Fibroblast of the conjunctiva (primary cell): ENCODE measurements around the gene BMPR1B.
"Not testable (repeated sequence)": the region's sequence is repeated elsewhere in the genome, so short reads cannot be mapped to it uniquely, and the experiment has no call there.

Source experiments
- DNase-seq: peaks from one replicate; pipeline ENCODE4 v3.0.0-alpha.2; 2010; ENCODE audit warnings: low read depth

BMPR1B gene

DNA sequence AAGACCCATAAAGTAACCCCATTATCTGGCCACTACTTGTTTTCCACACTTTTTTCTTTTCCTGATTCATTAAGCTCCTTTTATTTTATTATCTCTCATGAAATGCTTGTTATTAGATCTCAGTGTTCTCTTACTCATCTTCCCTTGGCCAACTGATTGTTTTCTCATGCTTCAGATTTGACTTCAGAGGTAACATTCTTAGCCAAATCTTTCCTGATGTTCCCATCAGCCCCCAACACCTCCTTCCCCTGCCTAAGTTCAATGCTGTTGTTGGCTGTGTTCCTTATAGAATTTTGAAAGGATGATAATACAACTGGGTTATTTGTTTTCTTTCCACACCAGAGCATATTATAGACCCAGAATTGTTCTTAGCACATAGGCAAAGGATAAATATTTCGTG lies 75.6 kb downstream of the BMPR1B start:
- peak; percentile 1 for DNase-seq

GRCh38 chr4:94834501-94834900 lies 76.7 kb downstream of the BMPR1B start:
- no peak for DNase-seq

DNA sequence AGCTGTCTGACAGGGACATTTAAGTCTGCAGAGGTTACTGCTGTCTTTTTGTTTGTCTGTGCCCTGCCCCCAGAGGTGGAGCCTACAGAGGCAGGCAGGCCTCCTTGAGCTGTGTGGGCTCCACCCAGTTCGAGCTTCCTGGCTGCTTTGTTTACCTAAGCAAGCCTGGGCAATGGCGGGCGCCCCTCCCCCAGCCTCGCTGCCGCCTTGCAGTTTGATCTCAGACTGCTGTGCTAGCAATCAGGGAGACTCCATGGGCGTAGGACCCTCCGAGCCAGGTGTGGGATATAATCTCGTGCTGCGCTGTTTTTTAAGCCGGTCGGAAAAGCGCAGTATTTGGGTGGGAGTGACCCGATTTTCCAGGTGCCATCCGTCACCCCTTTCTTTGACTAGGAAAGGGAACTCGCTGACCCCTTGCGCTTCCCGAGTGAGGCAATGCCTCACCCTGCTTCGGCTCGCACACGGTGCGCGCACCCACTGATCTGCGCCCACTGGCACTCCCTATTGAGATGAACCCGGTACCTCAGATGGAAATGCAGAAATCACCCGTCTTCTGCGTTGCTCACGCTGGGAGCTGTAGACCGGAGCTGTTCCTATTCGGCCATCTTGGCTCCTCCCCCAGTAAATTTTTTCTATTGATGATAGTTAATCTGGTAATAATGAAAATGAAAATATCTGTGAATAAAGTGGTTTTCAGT lies 83.6 kb downstream of the BMPR1B start:
- DNase-seq: not testable (repeated sequence)

DNA sequence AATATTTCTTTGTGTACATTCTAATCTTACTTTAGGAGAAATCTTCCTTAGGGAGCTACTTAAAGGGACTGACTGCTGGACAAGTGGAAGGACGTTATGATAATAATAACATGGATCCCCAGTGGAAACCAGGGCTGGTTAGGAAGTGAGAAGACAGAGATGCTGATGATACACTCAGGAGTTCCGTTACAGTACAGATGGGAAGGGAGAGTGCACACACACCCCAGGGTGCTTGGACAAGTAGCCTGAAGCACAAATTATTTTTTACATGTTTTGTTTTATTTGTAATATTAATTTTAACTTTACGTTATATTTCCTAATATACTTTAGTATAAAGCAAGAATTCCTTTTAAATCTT lies 84.1 kb downstream of the BMPR1B start:
- no peak for DNase-seq

DNA sequence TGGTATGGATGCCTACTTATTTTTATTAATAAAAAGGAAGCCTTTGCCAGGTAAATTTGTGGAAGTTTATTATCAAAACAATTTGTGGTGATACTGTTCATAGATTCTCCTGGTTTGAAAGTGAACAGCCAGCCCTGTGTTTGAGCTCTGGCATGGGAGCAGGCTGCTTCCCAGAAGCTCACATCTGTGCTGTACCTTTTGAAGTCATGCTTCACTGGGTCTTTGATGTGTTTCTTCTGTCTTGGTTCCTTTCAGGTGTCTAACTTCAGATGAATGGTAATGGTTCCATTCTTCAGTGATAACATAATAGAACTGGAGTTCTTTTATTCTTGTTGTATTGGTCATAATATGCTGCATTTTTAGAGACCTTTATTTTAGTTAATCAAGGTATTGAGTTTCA lies 85.5 kb downstream of the BMPR1B start:
- DNase-seq: no peak

DNA sequence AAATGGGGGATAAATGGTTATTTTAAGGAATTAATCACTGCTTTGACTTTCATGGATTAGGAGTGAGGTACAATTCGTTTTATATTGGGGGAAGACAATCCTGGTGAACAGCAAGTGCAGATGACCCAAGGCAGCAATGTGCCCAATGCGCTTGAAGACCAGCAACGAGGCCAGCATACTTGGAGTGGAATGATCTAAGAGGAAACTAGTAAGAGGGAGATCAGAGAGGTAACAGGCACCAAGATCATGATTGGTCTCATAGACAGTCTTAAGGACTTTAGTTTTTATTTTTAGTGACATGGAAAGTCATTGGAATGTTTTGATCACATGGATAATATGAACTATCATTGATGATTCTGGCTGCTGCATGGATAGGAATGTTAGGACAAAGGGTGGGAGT lies 90.6 kb downstream of the BMPR1B start:
- DNase-seq: no peak

- DNase-seq: no peak
These were observed 92.1 kb downstream of the BMPR1B start for GRCh38 chr4:94849901-94850300.

GRCh38 chr4:94852616-94853015 lies 94.9 kb downstream of the BMPR1B start:
- peak; percentile 2 for DNase-seq

GRCh38 chr4:94856030-94856429 lies 98.3 kb downstream of the BMPR1B start:
- no peak for DNase-seq

- DNase-seq: no peak
These were observed 112.4 kb downstream of the BMPR1B start for GRCh38 chr4:94870146-94870545.

DNA sequence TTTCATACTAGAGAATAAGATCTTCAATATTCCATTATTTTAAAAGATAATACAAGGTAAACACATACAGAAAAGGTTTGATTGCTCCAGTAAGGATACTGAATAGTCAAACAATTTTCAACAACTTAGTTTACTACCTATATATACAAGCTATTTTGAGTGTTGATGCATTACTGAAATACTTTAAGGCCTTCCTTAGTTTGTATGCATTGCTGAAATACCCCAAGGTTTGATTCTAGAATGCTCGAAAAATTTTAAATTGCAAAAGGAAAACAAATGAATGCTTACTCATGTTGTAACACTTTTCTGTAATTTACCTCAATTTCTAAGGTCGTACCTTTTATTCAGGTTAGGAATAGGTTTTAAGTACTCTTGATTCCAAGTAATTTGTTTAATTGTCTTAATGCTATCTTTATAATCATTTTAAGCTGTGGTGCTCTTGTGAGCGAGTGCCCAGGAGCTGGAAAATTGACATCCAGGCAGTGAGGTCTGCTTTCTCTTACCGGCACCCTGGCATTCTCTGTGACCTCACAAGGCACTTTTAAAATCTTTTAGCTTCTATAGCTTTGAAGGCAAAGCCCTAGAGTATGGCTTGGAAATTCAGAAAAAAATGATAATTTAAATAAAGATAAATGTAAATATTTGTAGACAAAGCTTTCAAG lies 114.0 kb downstream of the BMPR1B start:
- no peak for DNase-seq

DNA sequence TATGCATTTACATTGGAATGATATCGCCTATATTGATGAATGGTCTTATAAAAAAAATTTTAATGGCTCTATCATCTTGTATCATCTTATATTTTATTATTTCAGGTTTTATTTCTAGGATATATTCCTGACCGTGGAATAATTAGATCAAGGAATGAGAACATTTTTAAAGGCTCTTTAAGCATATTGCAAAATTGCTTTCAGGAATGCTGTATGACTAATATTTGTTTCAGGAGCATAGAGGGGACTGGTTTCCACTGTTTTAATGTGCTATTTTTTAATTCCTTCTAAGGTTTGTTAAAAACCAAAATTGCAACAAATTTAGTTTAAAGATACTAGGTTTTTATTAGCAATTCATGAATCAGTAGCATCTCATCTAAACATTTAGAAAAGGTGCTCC lies 120.2 kb downstream of the BMPR1B start:
- peak; percentile 8 for DNase-seq

- DNase-seq: peak; percentile 52
These were observed 123.2 kb downstream of the BMPR1B start for GRCh38 chr4:94880956-94881355.

DNA sequence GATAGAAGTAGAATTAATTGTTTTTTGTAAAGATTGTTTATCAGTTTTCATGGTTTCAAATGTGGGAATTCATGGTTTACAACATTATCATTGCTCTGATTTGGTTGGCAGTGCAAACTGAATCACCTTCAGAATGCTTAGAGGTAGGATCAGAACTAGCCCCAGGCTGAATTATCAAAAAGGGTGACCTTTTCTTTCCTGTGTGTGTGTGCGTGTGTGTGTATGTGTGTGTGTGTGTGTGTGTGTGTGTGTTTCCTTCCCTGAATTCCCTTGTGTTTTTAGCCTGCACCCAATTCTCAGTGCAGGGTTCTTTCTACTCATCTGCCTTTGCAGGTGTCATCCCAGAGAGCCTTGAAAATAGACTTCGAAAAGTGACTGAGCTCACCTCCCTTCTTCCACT lies 125.0 kb downstream of the BMPR1B start:
- no peak for DNase-seq

DNA sequence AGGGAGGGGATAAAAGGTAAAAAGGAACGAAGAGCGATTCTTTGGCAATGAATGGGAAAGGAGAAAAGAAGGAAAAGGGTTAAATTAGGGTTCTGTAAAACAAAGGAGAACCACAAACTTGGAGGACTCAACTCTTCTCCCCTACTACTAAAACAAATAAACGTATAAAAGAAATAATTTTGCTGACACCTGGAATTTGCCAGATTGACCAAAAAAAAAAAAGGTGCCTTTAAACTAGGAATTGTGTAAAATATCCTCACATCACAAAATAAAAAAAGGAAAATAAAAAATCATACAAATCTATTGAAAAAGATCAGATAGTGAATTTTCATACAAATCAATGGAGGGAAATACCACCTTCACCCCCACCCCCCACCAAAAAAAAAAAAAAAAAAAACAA lies 129.3 kb downstream of the BMPR1B start:
- DNase-seq: no peak

GRCh38 chr4:94889523-94889922 lies 131.8 kb downstream of the BMPR1B start:
- no peak for DNase-seq

DNA sequence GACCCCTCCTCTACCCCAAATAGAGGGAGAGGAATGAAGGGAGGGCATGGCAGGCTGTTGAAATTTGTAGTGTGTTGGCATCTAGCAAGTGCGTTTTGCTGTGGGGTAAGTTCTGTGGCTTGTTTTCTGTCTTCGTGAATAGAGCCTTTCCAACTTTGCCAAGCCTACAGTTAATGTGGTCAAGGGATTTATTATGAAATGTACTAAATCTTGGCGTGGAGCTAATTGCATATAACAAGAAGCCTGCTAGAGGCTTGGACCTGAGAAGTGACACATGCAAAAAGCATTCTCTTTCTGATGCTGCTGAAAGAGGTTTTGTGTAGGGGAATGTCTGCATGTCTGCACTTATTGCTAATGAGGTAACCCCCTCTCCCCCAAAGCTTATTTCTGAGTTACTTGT lies 132.2 kb downstream of the BMPR1B start:
- peak; percentile 39 for DNase-seq

GRCh38 chr4:94890579-94890978 lies 132.8 kb downstream of the BMPR1B start:
- DNase-seq: no peak

GRCh38 chr4:94892051-94892450 lies 134.3 kb downstream of the BMPR1B start:
- no peak for DNase-seq

- DNase-seq: no peak
These were observed 137.3 kb downstream of the BMPR1B start for GRCh38 chr4:94895081-94895480.

- DNase-seq: no peak
These were observed 139.3 kb downstream of the BMPR1B start for GRCh38 chr4:94897023-94897422.

DNA sequence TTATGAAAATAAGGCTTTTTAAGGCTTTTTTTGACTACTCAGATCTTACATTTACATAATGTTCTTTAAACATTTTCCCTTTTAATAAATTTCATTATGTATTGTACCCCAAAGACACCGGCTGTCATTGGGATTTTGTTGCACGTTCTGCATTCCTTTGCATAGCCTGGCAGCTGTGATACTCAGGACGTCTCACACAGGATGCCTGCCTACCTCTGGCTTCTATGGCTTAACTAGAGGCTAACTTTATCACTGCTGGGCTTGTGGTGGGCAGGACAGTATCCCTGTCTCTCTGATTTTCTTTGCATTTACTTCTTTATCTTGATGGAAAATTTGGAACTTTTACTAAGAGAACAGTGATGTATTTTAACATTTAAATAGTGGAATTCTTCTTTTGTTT lies 147.8 kb downstream of the BMPR1B start:
- DNase-seq: no peak

DNA sequence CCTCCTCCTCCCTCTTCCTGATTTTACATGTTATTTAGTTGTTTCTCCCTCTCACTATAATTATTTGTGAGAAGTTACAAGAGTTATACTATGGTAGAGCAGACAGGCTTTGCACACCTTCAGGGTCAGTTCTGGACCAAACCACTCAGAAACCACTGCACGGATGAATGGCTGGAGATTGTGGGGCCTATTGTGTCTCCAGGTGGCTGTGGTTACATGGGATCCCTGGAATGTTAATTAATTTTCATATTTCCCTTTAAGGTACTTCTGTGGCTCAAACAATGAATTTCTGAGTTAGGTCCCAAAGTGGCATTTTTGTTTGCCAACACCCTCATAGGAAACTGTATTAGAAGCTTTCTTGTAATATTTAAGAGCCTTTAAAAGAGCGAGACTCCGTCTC lies 151.9 kb downstream of the BMPR1B start:
- no peak for DNase-seq

DNA sequence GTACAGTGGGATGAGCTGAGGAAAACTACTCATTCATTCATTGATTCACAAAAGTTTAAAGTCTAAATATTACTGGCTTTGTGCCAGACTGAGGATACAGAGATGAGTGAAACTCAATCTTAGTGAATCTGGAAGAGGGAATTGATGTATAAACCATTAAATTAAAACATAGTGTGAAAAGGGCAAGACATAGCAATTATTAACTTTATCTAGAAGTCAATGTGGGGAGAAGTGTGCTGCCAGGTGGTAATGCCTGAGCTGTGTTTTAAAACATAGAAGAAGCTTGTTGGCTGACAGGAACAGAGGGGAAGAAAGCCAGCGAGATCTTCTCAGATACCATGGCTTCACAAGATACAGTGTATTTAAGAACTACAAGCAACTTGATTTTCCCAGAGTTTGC lies 153.4 kb downstream of the BMPR1B start:
- DNase-seq: no peak
